Measurements from ENCODE around the gene DAB2.

DAB2 gene

DNA sequence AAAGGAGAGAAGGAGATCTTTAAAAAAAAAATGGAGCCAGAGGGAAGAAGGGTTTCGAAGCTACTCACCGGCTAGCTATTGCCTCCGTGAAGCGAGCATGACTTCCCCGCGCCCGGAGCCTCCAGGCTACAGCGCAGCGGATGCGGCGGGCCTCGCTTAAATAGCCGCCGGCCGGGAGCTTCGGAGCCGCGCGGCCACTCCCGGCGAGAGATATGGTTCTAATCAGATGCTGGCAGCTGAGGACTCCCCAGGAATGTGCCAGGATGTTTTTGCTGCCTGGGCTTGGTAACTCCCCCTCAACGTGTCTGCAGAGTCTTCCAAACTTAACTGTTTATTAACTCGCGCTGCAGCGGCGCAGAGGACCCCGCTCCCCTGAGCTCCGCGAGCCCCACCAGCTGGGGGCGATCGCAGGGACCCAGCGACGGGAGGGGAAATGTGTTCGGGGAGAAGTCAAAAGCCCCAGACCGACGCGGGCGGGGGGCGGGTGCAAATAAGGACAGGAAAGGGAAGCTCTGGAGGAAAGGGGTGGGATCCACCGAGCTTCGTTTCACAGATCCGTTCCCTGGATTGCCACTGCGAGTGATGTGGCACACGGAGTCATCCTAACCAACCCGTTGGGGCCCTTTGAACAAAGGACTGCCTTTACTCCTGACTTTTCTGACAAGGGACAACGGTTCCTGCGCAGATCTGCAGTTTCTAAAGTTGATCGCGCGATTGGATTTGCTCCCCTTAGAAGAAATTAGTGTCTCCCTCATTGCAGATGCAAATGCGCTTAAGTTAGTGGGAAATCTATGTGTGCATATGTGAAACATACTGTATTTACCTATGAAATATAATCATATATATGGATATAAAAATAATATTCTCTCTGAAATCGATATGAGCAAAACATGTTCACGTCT, at the start of gene DAB2:
DAB2 (minus strand) TSS at position 245 of the 902 bp plus-strand sequence. CDS start 30,660 bp downstream, outside the sequence.
- Histone ChIP-seq H3K27ac (peak within 1 kb of the TSS; percentile 82 to 90), H3K4me3 (peak within 1 kb of the TSS; percentile 87)
- no peak for TF ChIP-seq CTCF (IDR thresholded peaks at IDR 0.05)
- peak; percentile 90 for DNase-seq (ENCODE audit: low spot score)

GRCh38 chr5:39473156-39473775, 48.5 kb upstream of the DAB2 start:
- no peak for TF ChIP-seq CTCF (IDR thresholded peaks at IDR 0.05)
- Histone ChIP-seq H3K4me3 (no peak overlapping the region), H3K27ac (no peak overlapping the region)
- no peak for DNase-seq (ENCODE audit: low spot score)

DNA sequence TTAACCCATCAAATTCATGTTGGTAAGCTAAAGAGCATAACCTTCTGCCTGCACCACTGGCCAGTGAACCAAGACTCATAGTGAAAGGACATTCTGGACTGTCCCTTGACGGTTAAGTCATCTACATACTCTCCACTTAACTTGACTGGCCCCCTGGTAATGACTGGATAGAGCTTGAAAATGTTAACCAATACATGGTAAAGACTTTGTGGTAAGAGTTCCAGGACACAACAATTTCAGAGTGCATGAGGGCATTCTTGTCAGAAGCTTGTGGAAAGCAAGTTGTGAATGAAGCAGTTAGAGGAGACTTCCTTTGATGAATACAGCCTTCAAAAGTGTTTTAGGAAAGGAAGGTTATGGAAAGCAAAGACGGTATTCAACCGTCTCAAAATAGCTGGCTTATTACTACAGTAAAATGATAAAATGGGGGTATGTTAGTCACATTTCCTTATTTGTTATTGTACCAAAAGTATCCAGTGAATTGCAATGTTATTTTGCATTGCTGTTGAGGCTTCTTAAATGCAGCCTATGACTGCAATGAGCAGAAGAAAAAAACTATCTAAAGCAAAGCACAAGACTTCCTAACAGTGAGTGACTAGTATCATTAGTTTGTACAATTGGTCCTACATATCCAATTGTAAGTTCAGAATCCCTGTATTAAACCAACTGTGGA, 47.2 kb upstream of the DAB2 start:
- no peak overlapping the region for H3K4me3 ChIP-seq
- TF ChIP-seq CTCF (IDR thresholded peaks at IDR 0.05), result no peak
- DNase-seq (ENCODE audit: low spot score), result no peak
- no peak overlapping the region for H3K27ac ChIP-seq

DNA sequence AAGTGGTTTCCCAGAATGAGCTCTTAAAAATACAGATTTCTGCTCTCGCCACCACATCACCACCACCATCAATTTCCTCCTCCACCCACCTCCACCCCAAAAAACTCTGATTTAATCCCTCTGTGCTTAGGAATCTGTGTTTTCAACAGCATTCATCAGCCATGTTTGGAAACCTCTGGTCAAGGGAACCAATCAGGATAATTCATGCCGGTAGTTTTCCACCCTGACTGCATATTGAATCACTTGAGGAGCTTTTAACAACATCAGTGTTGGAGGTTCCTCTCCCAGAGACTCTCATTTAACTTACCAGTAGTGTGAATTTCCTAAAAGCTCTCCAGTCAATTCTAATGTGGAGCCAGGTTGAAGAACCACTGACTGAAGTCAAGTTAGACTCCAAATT, 46.0 kb upstream of the DAB2 start:
- no peak for TF ChIP-seq CTCF (IDR thresholded peaks at IDR 0.05)
- no peak for DNase-seq (ENCODE audit: low spot score)
- H3K4me3 ChIP-seq, result no peak overlapping the region
- peak overlapping the region in 1 of 2 donors; percentile 53 for H3K27ac ChIP-seq

DNA sequence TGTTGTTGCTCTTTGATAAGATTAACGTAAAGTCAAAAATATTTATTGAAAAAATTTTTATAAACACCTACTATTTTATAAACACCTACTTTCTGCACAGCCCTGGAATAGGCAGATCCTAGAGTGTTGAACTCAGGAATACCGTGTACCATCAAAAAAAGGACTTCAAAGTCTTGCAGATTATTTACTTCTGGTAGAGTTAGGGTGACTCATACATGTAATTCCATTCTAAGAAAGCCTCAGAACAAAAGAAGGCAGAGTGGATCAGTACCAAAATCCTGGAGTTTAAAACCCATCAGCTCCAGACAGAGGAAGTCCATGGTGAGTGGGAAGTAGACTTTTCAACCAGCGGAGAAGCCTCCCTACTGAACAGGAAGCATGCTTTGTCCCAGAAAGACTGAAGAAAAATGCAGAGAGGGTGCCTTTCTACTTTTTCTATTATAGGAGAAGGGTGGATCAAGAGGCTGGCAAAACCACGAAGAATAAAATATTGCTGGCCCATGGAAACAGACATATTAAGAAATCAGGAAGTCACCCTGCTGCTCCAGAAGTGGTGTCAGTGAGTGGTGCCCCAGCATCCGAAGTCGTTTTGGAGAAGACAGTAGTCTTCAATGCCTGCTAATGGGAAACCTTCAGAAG, 45.1 kb upstream of the DAB2 start:
- Histone ChIP-seq H3K4me3 (no peak overlapping the region), H3K27ac (peak overlapping the region in 1 of 2 donors; percentile 53)
- DNase-seq (ENCODE audit: low spot score), result no peak
- TF ChIP-seq CTCF (IDR thresholded peaks at IDR 0.05), result no peak

GRCh38 chr5:39469176-39469575, 44.4 kb upstream of the DAB2 start:
- no peak overlapping the region for H3K27ac ChIP-seq
- no peak for TF ChIP-seq CTCF (IDR thresholded peaks at IDR 0.05)
- H3K4me3 ChIP-seq, result no peak overlapping the region
- DNase-seq (ENCODE audit: low spot score), result no peak
